Measurements from ENCODE around the gene TOMM34. TPM values are rescaled to one million over a fixed set of nuclear protein-coding genes. Genes with fewer than 3 reads are reported as not detected.

TOMM34 gene
- total RNA-seq, 4 donors from 2014 or later: 11.1 to 15.6 (median 12.5) TPM

DNA sequence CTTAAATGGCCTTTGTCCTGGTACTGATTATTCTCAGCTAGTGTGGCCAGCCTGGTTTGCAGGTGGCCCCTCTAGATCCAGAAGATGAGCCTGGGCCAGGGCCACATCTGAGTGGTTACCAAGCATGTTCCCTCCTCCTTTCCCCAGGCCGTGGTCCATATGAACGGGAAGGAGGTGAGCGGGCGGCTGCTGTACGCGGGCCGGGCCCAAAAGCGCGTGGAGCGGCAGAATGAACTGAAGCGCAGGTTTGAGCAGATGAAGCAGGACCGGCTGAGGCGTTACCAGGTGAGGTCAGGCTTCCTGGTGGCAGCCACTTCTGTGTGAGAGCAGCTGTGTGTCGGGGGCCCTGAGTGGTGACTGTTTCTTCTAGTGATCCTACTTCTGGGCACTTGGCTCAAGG is 38.8 kb downstream of the TOMM34 start:
- Histone ChIP-seq H3K9me3 (no peaks in the 10 kb centered on the region), H3K27me3 (no peaks in the 10 kb centered on the region), H3K27ac (no peak overlapping the region), H3K4me1 (no peaks in the 10 kb centered on the region), H3K4me3 (no peak overlapping the region), H3K36me3 (no peaks in the 10 kb centered on the region)
- TF ChIP-seq POLR2A (IDR thresholded peaks at IDR 0.05): no peak
- TF ChIP-seq, protein P1, sequence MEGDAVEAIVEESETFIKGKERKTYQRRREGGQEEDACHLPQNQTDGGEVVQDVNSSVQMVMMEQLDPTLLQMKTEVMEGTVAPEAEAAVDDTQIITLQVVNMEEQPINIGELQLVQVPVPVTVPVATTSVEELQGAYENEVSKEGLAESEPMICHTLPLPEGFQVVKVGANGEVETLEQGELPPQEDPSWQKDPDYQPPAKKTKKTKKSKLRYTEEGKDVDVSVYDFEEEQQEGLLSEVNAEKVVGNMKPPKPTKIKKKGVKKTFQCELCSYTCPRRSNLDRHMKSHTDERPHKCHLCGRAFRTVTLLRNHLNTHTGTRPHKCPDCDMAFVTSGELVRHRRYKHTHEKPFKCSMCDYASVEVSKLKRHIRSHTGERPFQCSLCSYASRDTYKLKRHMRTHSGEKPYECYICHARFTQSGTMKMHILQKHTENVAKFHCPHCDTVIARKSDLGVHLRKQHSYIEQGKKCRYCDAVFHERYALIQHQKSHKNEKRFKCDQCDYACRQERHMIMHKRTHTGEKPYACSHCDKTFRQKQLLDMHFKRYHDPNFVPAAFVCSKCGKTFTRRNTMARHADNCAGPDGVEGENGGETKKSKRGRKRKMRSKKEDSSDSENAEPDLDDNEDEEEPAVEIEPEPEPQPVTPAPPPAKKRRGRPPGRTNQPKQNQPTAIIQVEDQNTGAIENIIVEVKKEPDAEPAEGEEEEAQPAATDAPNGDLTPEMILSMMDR (IDR thresholded peaks at IDR 0.05): no peak
- DNase-seq: no peak
- intact Hi-C loops (cut with DNase I; ENCODE audit: low total_unique reads): no loop called here

GRCh38 chr20:44918761-44919160 is 41.4 kb downstream of the TOMM34 start:
- Histone ChIP-seq H3K4me3 (no peak overlapping the region), H3K27ac (no peak overlapping the region), H3K36me3 (no peaks in the 10 kb centered on the region), H3K4me1 (no peaks in the 10 kb centered on the region), H3K9me3 (no peaks in the 10 kb centered on the region), H3K27me3 (no peaks in the 10 kb centered on the region)
- TF ChIP-seq, protein P1 (IDR thresholded peaks at IDR 0.05): no peak
- no peak for TF ChIP-seq POLR2A (IDR thresholded peaks at IDR 0.05)
- DNase-seq: no peak
- intact Hi-C loops (cut with DNase I; ENCODE audit: low total_unique reads): no loop called here

- no peaks in the 10 kb centered on the region for H3K4me1 ChIP-seq
- DNase-seq: no peak
- no peak overlapping the region for H3K27ac ChIP-seq
- TF ChIP-seq POLR2A (IDR thresholded peaks at IDR 0.05): no peak
- TF ChIP-seq, protein P1 (IDR thresholded peaks at IDR 0.05): no peak
- no peaks in the 10 kb centered on the region for H3K27me3 ChIP-seq
- intact Hi-C loops (cut with DNase I; ENCODE audit: low total_unique reads): no loop called here
- H3K36me3 ChIP-seq: no peaks in the 10 kb centered on the region
- H3K9me3 ChIP-seq: no peaks in the 10 kb centered on the region
- no peak overlapping the region for H3K4me3 ChIP-seq
Observed at GRCh38 chr20:44918342-44918741, 41.9 kb downstream of the TOMM34 start.

DNA sequence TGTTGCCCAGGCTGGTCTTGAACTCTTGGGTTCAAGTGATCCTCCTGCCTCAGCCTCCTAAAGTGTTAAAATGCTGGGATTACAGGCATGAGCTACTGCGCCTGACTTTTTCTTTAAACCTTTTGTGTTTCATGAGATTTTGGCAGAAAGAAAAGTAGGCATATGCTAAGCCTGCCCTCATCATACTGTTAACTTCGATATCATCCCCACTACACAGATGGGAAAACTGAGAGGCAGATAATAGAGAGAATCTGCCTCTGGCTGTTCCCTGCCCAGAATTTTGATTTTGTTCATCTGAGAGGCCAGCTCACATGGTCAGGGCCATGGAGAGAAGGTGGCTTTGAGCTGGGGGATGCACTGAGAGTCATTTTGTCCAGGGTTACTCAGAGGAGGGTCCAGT is 42.8 kb downstream of the TOMM34 start:
- no peaks in the 10 kb centered on the region for H3K27me3 ChIP-seq
- DNase-seq: no peak
- intact Hi-C loops (cut with DNase I; ENCODE audit: low total_unique reads): no loop called here

DNA sequence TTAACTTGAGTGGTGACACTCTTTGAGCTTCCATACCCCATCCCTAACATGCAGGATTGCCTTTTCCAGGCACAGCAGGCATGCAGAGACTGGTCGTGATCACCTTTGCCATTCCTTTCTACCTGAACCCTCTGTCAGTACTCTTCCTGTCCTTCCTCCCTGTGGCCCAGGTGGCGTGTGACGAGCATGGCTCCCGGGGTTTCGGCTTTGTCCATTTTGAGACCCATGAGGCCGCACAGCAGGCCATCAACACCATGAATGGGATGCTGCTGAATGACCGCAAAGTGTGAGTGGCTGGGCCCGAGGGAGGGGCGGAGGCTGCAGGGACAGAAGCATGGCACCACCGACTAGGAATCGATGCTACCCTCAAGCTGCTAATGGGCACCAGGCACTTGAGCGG is 43.6 kb downstream of the TOMM34 start:
- TF ChIP-seq, protein P1 (IDR thresholded peaks at IDR 0.05): no peak
- TF ChIP-seq POLR2A (IDR thresholded peaks at IDR 0.05): no peak
- intact Hi-C loops (cut with DNase I; ENCODE audit: low total_unique reads): no loop called here
- H3K4me3 ChIP-seq: no peak overlapping the region
- no peak overlapping the region for H3K27ac ChIP-seq
- no peaks in the 10 kb centered on the region for H3K27me3 ChIP-seq
- no peaks in the 10 kb centered on the region for H3K36me3 ChIP-seq
- no peaks in the 10 kb centered on the region for H3K9me3 ChIP-seq
- no peaks in the 10 kb centered on the region for H3K4me1 ChIP-seq
- no peak for DNase-seq

More for the DNA sequence above, 42.8 kb downstream of the TOMM34 start:
- no peaks in the 10 kb centered on the region for H3K4me1 ChIP-seq
- H3K27ac ChIP-seq: no peak overlapping the region
- H3K9me3 ChIP-seq: no peaks in the 10 kb centered on the region
- H3K4me3 ChIP-seq: no peak overlapping the region
- no peak for TF ChIP-seq POLR2A (IDR thresholded peaks at IDR 0.05)
- TF ChIP-seq, protein P1 (IDR thresholded peaks at IDR 0.05): no peak
- no peaks in the 10 kb centered on the region for H3K36me3 ChIP-seq

Data from uterus (tissue), 4 donors.